HG03025 (cell line): Measurements from ENCODE around the gene PNPT1.
A peak's percentile ranks its signal among the peaks of the same experiment; 100 is the strongest.

Experiments
- ATAC-seq: cut with Tn5 transposase; IDR thresholded peaks from one replicate; pipeline ENCODE4 v1.9.1; 2021; ENCODE audit warnings: mild to moderate bottlenecking, moderate library complexity; ENCODE audit not compliant: unreplicated experiment, low FRiP score

The PNPT1 gene

DNA sequence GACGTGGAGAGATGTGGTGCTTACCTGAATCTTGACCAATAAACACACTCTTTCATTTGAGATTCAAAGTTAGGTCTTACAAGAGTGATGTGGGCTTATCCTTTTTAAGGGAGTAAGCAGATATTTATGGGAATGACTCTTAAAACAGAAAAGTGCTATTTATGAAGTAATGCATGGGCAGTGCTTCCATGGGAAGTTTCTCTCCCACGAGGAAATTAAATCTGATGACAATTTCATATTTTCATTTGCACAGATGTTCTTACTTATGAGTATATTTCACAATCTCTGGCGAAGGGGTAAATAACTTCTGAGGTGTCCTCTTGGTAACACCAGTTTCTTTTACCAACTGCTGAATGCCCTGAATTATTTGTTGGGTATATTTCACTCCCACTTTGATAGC is 21.0 kb downstream of the PNPT1 start:
- ATAC-seq, result no peak

DNA sequence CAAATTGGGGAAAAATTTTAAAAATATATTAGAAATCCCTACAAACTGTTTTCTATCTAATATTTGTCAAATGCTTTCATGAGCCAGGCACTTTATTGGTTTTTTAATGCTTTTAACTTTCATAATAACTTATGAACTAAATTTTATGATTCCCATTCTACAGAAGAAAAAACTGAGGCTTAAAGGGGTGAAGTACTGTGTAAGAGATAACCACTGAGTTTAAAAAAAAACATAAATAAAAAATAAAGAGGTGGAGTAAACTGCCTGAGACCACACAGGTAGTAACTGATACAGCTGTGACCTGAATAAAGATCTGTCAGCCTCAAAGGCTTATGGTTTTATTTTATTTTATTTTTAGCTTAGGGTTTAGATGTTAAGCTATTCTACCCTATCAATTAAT is 24.7 kb downstream of the PNPT1 start:
- no peak for ATAC-seq

DNA sequence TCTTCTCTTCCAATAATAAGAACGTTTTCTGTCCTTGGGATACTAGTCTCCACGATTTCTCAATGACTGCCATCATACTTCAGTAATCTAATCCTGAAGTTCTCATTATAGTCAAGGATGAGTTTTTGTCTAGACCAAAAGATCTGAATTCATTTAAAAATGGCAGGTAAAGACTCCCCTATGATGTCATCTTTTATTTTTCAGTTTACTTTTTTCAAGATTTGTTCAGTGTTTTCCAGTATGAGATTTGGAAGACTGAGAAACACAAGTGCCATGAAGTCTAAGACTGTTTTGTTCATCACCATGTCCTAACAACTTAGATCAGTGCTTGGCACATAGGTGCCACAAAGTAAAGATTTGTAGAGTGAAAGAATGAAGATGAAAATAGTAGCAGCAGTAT is 40.4 kb downstream of the PNPT1 start:
- no peak for ATAC-seq

DNA sequence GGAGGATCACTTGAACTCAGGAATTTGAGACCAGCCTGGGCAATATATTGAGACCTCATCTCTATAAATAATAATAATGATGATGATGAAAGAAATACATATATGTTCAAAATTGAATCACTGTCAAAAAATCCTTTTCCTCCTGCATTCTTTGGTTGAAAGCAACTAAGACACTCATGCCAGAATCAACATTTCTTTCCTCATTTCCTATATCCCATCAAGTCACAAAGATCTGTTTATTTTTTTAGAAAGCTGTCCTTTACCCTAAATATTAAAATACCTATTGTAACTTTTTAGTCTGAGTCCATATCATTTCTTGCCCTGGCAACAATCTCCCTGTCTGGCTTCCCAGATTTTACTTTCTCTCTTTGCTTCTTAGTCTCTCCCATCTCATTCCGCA is 44.4 kb downstream of the PNPT1 start:
- ATAC-seq, result no peak

DNA sequence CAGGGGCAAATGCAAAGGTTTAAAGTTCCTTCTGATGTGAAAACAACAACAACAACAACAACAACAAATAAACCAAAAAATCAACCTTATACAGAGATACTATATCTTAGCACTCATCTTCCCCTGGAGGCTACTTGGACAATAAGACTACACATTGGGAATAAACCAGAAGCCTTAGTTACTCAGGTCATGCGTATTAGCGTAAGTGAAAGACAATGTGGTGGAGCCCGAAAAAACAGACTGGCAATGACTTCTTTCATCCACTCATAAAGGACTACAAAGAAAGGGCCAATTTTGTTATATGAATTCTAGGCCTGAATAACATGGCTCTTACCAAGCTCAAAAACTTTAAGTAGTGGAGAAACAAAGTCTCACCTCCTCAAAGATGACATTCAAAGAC is 56.8 kb downstream of the PNPT1 start:
- no peak for ATAC-seq

DNA sequence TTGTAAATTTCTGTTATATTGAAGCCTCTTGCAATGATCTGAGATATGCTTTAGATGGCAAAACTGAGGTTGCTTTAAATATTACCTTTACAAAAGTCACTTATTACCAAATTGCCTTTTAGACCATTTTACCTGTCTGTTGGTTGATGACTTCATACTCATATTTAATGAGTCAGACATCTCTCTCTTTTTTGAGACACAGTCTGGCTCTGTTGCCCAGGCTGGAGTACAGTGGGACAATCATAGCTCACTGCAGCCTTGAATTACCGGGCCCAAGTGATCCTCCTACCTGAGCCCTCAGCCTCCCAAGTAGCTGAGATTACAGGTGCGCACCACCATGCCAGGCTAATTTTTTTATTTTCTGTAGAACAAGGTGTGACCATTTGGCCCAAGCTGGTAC is 64.7 kb downstream of the PNPT1 start:
- no peak for ATAC-seq

DNA sequence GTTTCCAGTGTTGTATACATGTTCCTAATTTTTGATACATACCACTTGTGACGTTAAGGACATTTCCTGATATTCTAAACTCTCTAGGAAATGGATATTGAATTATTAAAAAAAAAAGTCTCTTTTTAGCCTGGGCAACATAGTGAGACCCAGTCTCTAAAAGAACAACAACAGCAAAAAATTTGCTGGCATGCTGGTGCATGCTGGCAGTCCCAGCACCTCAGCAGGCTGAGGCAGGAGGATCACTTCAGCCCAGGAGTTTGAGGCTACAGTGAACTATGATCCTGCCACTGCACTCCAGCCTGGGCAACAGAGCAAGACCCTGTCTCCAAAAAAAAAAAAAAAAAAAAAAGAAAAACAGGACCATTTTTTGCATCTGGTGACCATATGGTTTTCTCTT is 65.7 kb downstream of the PNPT1 start:
- ATAC-seq, result no peak

DNA sequence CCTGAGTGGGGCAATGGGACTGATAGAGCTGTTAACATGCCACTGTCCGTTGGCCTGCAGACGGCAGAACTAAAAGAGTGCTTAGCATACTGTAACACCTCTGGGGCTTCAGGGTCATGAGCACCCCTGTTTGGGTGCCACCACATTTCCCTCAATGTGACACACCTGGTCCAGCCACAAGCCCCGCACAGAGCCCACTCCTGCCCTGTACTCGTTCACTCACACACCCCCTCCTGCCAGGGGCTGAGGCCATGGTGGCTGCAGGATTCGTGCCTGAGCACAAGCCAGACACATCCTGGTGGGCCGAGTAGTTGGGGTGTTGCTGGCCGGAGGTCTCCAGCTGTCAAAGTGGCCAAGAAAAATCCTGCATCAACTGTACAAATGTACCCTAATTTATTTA is 71.8 kb downstream of the PNPT1 start:
- no peak for ATAC-seq

DNA sequence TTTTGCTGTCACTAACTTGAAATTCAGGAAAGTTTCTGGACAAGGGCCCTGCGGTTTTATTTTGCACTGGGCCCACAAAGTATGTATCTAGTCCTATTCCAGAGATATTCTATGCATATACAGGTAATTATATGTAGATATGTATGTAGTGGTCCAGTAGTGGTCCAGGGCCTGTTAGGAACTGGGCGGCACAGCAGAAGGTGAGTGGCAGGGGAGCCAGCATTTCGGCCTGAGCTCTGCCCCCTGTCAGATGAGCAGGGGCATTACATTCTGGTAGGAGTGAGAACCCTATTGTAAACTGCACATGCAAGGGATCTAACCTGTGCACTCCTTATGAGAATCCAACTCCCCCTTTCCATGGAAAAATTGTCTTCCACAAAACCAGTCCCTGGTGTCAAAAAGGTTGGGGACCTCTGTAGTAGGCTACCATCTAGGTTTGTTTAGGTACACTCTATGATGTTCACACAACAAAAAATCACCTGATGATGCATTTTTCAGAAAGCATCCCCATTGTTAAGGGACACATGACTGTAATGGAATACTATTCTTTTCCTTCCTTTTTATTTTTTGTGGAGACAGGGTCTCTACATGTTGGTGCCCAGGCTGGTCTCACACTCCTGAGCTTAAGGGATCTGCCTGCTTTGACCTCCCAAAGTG is 73.4 kb downstream of the PNPT1 start:
- ATAC-seq, result no peak

DNA sequence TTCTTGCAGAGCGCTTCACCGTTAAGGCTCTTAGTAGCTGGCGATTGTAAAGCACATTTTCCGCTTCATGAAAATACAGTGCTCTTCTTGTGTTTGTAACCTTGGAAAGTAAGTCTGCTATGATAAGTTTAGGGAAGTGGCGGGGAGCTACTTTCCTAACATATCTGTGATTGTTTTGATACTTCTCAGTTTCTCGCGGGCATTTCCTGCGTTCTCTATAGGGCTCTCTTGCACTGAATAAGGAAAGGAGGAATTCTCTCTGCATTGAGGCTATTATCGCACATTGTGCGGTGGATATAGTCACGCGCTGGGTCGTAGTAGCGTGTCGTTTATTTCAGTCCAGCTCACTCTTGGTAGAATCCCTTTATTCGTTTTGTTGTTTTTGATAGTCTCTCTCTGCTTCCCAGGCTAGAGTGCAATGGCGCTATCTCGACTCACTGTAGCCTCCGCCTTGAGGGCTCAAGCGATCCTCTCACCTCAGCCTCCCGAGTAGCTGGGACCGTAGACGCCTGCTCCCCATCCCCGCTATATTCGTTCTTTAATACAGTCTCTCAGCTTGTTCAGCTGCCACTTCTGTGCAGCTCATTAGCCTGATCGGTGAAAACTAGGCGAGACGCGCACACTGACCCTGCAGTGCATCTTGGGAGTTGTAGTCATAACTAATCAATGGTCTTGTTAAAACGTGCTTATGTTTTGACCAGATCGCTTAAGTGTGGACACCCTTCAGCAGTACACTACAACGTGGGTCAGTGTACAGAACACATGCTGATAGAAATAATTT is 75.2 kb downstream of the PNPT1 start:
- ATAC-seq, result no peak

DNA sequence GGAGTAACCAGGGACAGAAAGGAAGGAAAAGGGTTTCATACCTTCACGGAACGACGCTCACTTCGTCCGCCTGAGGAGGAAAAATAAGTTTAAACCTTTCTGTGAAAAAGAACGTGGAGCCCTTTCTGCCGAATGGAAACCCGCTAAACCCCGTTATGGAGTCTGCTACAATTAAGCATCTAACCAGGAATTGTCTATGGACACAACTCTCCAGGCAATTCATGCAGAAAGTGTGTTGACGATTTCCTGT is 75.7 kb downstream of the PNPT1 start:
- ATAC-seq, result no peak

DNA sequence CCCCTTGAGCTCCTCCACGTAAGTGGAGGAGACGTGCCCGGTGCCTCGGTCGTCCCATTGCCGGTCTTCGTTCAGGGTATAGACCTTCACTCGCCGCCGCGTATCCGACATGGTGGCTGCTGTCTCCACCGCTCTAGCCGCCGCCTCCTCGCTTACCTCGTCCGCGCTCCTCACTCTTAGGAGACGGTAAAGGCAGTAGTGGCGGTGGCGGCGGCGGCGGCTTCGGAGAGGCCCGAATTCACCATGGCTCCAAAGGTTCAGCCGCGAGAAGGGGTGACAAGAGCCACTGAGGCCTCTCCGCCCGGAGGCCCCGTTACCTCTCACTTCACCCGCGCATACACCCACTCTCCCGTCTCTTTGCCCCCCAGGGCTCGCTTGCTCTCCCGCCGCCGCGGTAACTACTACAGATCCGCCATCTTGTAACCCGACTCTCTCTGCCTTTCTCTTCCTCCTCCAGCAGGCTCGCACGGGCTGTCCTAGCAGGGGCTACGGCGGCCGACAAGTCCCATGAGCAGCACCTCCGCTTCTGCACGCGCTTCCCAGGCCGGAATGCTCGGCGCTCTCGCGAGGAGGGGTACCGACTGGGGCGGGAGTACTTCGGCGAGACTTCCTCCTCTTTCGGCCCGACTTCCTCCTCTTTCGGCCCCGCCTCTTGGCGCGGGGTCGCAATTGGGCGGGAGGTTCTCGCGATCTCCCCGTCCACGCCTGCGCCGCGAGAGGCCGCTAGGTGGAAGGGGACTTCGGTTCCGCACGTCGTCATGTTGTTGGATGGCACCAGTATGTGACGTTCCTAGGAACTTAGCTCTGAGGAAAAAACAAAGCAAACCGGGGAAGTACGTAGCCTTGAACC is 76.2 kb downstream of the PNPT1 start, which contains the start of gene PPP4R3B:
Gene PPP4R3B, minus strand, starts transcription at position 448 of the 850 bp plus-strand sequence. Its CDS starts 337 bp downstream, at position 111.
- ATAC-seq, result peak; percentile 76

DNA sequence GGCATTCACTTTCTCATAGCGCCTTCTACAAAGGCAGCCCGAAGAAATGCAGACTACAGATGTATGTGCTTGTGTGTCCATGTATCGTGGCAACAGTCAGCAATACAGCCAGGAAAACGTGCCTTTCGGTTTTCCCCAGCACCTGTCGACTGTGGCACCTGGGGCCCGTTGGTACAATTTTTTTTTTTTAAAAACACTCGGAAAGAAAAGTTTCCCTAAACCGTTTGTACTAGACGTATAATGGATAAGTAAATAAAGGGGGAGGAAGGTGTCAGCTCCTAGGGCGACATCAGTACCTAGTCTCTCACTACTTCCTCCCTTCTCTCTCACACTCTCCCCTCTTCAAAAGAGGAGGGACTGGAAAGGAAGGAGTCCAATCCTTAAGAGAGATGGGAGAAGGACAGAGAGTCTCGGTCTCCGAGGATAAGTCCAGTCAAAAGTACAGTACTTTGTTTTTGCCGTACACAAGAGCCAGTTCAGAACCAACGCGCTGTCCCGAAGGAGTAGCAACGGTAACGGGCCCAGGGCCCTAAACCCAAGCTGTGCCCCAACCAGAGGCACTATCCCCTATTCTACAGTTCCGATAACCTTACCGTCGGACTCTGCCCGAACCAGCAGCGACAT is 77.0 kb downstream of the PNPT1 start:
- peak; percentile 11 for ATAC-seq

DNA sequence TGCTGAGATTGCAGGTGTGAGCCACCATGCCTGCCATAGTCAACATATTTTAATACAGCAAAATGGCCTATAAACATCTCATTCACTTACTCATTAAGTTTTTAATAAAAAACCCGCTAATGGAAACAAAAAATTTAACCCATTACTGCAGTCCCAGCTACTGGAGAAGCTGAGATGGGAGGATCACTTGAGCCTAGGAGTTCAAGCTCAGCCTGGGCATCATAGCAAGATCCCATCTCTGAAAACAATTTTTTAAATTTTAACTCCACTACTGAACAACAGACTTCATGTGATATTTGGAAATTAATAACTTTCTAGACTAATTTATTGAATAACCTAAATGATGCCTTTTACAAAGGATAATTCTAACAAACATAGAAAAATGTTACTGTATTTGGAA is 81.6 kb downstream of the PNPT1 start:
- no peak for ATAC-seq

DNA sequence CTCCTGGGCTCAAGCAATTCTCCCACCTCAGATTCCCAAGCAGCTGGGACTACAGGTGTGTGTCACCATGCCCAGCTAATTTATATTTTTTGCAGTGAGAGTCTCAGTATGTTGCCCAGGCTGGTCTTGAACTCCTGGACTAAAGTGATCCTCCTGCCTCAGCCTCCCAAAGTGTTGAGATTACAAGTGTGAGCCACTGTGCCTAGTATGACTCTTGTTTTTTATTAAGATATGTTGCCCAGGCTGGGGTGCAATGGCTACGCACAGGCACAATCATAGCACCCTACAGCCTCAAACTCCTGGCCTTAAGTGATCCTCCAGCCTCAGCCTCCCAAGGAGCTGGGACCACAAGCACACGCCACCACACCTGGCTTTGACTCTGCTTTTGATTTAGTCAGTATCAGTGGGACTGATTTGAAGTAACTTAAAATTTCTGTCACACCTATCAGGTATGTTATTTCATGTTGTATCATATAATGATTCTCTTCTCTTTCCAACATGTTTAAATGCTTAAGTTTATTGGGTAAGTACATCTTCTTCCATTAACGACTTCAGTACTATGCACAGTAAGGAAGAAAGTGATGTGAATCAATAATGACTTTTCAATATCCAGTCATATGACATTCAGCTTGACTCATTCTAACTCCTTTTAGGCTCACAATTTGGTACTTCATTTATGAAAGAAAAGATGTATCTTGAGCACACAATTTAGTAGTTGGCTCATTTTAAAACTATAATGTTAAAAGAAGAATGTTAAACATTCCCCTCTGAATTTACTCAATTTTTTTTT is 82.5 kb downstream of the PNPT1 start:
- ATAC-seq, result no peak

DNA sequence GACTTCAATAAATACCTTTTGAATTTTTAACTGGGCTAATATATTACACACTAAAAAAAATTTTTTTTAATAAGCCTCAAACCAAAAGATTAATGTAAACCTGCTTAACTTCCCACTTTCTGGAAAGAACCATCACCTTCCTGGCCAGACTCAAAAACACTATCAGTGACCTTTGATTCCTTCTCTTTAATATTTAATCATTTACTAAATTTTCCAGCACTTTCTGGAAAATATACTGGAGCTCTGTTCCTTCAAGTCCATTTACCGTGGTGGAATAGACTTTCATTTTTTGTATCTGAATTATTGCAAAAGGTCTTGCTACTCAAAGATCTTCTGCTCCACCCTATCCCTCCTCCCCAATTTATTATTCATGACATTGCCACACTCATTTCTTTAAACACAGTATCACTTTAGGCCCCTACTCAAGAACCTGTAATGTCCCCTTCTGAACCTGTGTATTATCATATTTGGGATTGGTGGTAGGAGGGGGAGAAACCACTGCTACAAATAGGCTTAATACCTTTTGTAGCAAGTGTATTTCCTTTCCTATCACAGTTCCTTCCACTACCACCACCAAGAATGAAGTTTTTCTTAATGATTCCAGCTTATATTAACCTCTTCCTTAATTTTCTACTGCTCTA is 83.6 kb downstream of the PNPT1 start:
- no peak for ATAC-seq

DNA sequence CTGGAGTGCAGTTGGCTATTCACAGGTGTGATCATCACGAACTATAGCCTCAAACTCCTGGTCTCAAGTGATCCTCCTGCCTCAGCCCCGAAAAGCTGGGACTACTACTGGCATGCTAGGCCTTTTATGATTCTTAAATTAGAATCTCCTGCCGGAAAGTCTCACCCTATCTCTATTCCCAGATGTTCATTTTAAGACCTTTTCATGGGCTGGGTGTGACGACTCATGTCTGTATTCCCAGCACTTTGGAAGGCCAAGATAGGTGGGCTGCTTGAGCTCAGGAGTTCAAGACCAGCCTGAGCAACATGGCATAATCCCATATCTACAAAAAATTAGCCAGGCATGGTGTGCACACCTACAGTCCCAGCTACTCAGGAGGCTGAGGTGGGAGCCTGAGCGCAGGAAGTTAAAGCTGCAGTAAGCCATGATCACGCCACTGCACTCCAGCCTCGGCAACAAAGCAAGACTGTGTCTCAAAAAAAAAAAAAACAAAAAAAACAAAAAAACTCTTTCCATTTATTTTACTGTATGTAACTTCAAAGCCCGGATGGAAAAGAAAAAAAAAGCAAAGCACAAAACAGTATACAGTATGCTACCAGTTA is 84.3 kb downstream of the PNPT1 start:
- no peak for ATAC-seq

DNA sequence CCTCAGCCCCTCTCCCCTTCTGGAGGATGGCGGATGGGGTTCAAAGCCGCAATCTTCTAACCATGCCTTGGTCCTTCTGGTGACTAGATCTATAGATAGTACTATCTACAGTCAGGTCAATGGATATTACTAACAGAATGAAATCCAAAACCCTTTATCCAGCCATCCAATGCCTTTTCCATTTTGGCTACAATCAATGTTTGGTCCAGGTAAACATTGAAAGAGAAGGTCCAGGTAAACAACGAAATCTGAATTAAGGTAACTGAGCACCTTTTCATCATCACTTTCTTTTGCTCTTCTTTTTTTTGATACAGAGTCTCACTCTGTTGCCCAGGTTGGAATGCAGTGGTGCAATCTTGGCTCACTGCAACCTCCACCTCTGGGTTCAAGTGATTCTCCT is 85.9 kb downstream of the PNPT1 start:
- no peak for ATAC-seq

DNA sequence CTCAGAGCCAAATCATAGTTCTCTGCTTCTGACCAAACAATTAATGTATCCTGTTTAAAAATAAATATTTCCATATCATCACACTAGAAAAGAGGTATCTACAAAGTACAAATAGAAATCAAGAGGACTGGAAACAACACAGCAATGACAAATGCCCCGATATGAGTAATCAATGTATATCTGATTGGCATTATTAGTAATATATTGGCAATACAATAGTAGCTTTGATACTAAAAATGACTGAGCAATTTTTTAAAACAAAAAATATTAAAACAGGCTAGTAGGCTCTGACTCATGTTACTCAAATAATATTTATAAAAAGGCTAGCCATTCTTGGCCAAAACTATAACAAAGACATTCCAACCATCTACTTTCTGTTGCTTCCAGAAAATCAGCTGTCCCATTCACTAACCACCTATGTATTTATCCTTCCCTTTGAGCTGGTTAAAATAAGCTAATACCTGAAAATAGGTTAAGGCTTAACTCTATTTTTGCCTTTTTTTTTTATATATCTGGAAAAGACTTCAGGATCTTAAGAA is 89.5 kb downstream of the PNPT1 start:
- ATAC-seq, result no peak
